Pancreas (tissue), 10 donors: ENCODE measurements around the gene MAGOH. TPM values are rescaled to one million over a fixed set of nuclear protein-coding genes. Genes with fewer than 3 reads are reported as not detected.
A peak's percentile ranks its signal among the peaks of the same experiment; 100 is the strongest.

Experiments
- ATAC-seq, 4 donors: fragments of 200-7000 bp; cut with Tn5 transposase; one replicate each; pipeline versions ENCODE4 v1.8.0 to v1.9.1; 2020; ENCODE audit warnings: mild to moderate bottlenecking in 4 of 4, moderate library complexity in 4 of 4
- DNase-seq, 6 donors: peaks; one replicate each; pipeline ENCODE4 v3.0.0-alpha.2; 2020
- FAIRE-seq: peaks from 2 replicates; lab custom pipeline; 2012; peaks lifted over from hg19 to GRCh38; lab: Jason Lieb, UNC
- H3K27ac ChIP-seq, 4 donors: fragments of 200-600 bp; sonication (generic); 1 replicate in 3 of 4; 2 replicates in 1 of 4; pipeline versions ENCODE4 v1.5.0 to v1.8.0; 2020
- H3K27me3 ChIP-seq, 4 donors: fragments of 200-600 bp; one replicate each; pipeline ENCODE4 v1.8.0; 2021
- H3K36me3 ChIP-seq, 3 donors: fragments of 200-600 bp; sonication (generic) in 1 of 3; one replicate each; pipeline versions ENCODE4 v1.5.0 to v1.8.0; 2020 to 2021
- H3K4me1 ChIP-seq, 3 donors: fragments of 200-600 bp; one replicate each; pipeline ENCODE4 v1.8.0; 2021
- H3K4me3 ChIP-seq, 4 donors: fragments of 200-600 bp; sonication (generic) in 2 of 4; one replicate each; pipeline versions ENCODE4 v1.5.0 to v1.8.0; 2020 to 2021
- H3K9me3 ChIP-seq, 4 donors: fragments of 200-600 bp; one replicate each; pipeline ENCODE4 v1.8.0; 2021
- CTCF ChIP-seq, 4 donors: fragments of 200-600 bp; sonication (generic) in 3 of 4; IDR thresholded peaks; one replicate each; pipeline versions ENCODE4 v1.5.0 to v1.8.0; 2021; ENCODE audit warnings: antibody characterized with exemption in 4 of 4
- WGBS, 2 donors: extraction: QIAGEN DNeasy Blood & Tissue Kit; methylation state at CpG; one replicate each; pipeline ENCODE4 v1.1.7; 2013; 5-methylcytosine and 5-hydroxymethylcytosine counted together
- intact Hi-C, 3 donors: fragments of 100-400 bp; cut with DNase I; formaldehyde crosslinking; loops; one replicate each; pipeline versions ENCODE4 v1.11.1 to v1.14.2; 2022
- polyA plus RNA-seq, 2 donors: library from polyadenylated mRNA; stranded (reverse); fragments of 200-250 nt; gene quantifications; one replicate each; pipeline ENCODE4 v1.2.3, GENCODE V29; 2013
- total RNA-seq, 6 donors: library from RNA; stranded (reverse); fragmentation: NEBNext Ultra II Directional in 4 of 6; extraction: Animal tissue kit (Norgen Biotek cat#: 25700) in 4 of 6; gene quantifications; one replicate each; pipeline versions ENCODE4 v1.2.1 to v1.2.4, GENCODE V29; 2021 to 2023
- donor health status: healthy with polysubstance abuse.
- donor health status: DM: no; HTN: no; CAD: no; lungs with moderate emphysema.
- donor health status: DM: no; HTN: no; CAD: no.
- donor health status: control.
- donor health status: control.
- donor health status: Bipolar disorder and iron deficiency.
- donor health status: DM: yes; HTN: yes; CAD: no.
- donor health status: DM: no; HTN: no; CAD: no.
- donor health status: DM: no; HTN: no; CAD: no.
- donor health status: DM: yes; HTN: yes; CAD: no.

MAGOH gene
- total and polyA plus RNA-seq, 8 donors: 7.8 to 56.3 (median 14.4) TPM

GRCh38 chr1:53254011-53254640 lies 15.8 kb upstream of the MAGOH start:
- Histone ChIP-seq H3K36me3 (no peaks in the 10 kb centered on the region), H3K4me3 (no peak overlapping the region), H3K4me1 (peaks cover 0 to 7% (median 3%) of the 10 kb centered on the region in 3 donors), H3K9me3 (no peaks in the 10 kb centered on the region), H3K27me3 (no peaks in the 10 kb centered on the region), H3K27ac (no peak overlapping the region)
- intact Hi-C loops: no loop called here
- no peak for TF ChIP-seq CTCF (IDR thresholded peaks at IDR 0.05)
- FAIRE-seq (no peak), DNase-seq (no peak), ATAC-seq (no peak)
- WGBS, 2 donors: 61% methylated on average over 4 of the region's 4 CpGs

- WGBS, 2 donors: 80 to 87% methylated on average over 4 of the region's 4 CpGs
- no peak for TF ChIP-seq CTCF (IDR thresholded peaks at IDR 0.05)
- DNase-seq (no peak), FAIRE-seq (no peak), ATAC-seq (no peak)
- Histone ChIP-seq H3K9me3 (no peaks in the 10 kb centered on the region), H3K36me3 (no peaks in the 10 kb centered on the region), H3K27ac (peak overlapping the region in 2 of 4 donors; percentile 18 to 24), H3K4me1 (no peaks in the 10 kb centered on the region), H3K27me3 (no peaks in the 10 kb centered on the region), H3K4me3 (no peak overlapping the region)
- intact Hi-C loops: no loop called here
These were observed 12.0 kb upstream of the MAGOH start for GRCh38 chr1:53250325-53250724.

- no peak for TF ChIP-seq CTCF (IDR thresholded peaks at IDR 0.05)
- Histone ChIP-seq H3K36me3 (no peaks in the 10 kb centered on the region), H3K4me3 (no peak overlapping the region), H3K27ac (peak overlapping the region in 3 of 4 donors; percentile 18 to 41 (median 40)), H3K4me1 (no peaks in the 10 kb centered on the region), H3K27me3 (no peaks in the 10 kb centered on the region), H3K9me3 (no peaks in the 10 kb centered on the region)
- ATAC-seq (peak; percentile 46 to 83 (median 78)), DNase-seq (peak in 2 of 6 donors; percentile 18 to 32), FAIRE-seq (no peak)
- intact Hi-C loops: no loop called here
- 12 to 18% methylated on average over 3 of the region's 3 CpGs for WGBS, 2 donors
These were observed 11.4 kb upstream of the MAGOH start for GRCh38 chr1:53249706-53250105.

- no peak for DNase-seq
- TF ChIP-seq CTCF (IDR thresholded peaks at IDR 0.05): no peak
- intact Hi-C loops: no loop called here
- FAIRE-seq: no peak
- H3K36me3 ChIP-seq: no peaks in the 10 kb centered on the region
- H3K27ac ChIP-seq: no peak overlapping the region
- no peak for ATAC-seq
- H3K4me3 ChIP-seq: no peak overlapping the region
- H3K27me3 ChIP-seq: no peaks in the 10 kb centered on the region
- 73 to 74% methylated on average over 4 of the region's 4 CpGs for WGBS, 2 donors
- no peaks in the 10 kb centered on the region for H3K9me3 ChIP-seq
- no peaks in the 10 kb centered on the region for H3K4me1 ChIP-seq
These were observed 8.2 kb upstream of the MAGOH start for GRCh38 chr1:53246261-53247134.
